Esophagus squamous epithelium (tissue), 5 donors: ENCODE results near the gene SPDEF. TPM values are rescaled to one million over a fixed set of nuclear protein-coding genes. Genes with fewer than 3 reads are reported as not detected.
A peak's percentile ranks its signal among the peaks of the same experiment; 100 is the strongest.

Experiments used
- DNase-seq: peaks from one replicate; lab custom pipeline; 2025; lab: John Stamatoyannopoulos, UW
- H3K27ac ChIP-seq, 4 donors: fragments of 200-600 bp; sonication (generic); one replicate each; pipeline ENCODE4 v1.5.1; 2016 to 2019; ENCODE audit warnings: mild to moderate bottlenecking in 1 of 4
- H3K27me3 ChIP-seq, 4 donors: fragments of 200-600 bp; sonication (generic); 1 replicate in 3 of 4; 2 replicates in 1 of 4; pipeline versions ENCODE4 v1.5.1 to v1.6.0; 2017 to 2021; ENCODE audit warnings: antibody characterized with exemption in 1 of 4
- H3K36me3 ChIP-seq, 3 donors: fragments of 200-600 bp; sonication (generic); one replicate each; pipeline ENCODE4 v1.5.1; 2016 to 2019
- H3K4me1 ChIP-seq, 3 donors: fragments of 200-600 bp; sonication (generic); one replicate each; pipeline ENCODE4 v1.5.1; 2017 to 2019
- H3K4me3 ChIP-seq, 4 donors: fragments of 200-600 bp; sonication (generic); 1 replicate in 3 of 4; 2 replicates in 1 of 4; pipeline ENCODE4 v1.5.1; 2016 to 2019; ENCODE audit warnings: mild to moderate bottlenecking in 2 of 4, moderate library complexity in 1 of 4
- H3K9me3 ChIP-seq, 3 donors: fragments of 200-600 bp; sonication (generic); one replicate each; pipeline ENCODE4 v1.5.1; 2016 to 2019
- CTCF ChIP-seq, 6 experiments: fragments of 450-650 bp in 4 of 6; fragments of 200-600 bp in 2 of 6; sonication (generic) in 2 of 6; IDR thresholded peaks; one replicate each; pipeline ENCODE4 v1.5.1; 2016 to 2019; ENCODE audit warnings: antibody characterized with exemption in 6 of 6, mild to moderate bottlenecking in 4 of 6, moderate library complexity in 4 of 6
- POLR2A ChIP-seq, 4 donors: fragments of 450-650 bp; IDR thresholded peaks; one replicate each; pipeline ENCODE4 v1.6.1; 2017; ENCODE audit warnings: antibody characterized with exemption in 4 of 4, mild to moderate bottlenecking in 4 of 4, moderate library complexity in 3 of 4
- WGBS, 2 donors: methylation state at CpG; one replicate each; pipeline ENCODE4 v1.1.5; 2018; 5-methylcytosine and 5-hydroxymethylcytosine counted together
- intact Hi-C: fragments of 100-400 bp; cut with DNase I; formaldehyde crosslinking; loops from one replicate; pipeline ENCODE4 v1.15.0; 2022
- total RNA-seq, 4 donors: library from RNA; depleted of rRNA; stranded (reverse); fragments of >200 nt; gene quantifications; one replicate each; pipeline ENCODE4 v1.1.0, GENCODE V29; 2016
- donor health status: DM: yes; HTN: yes; CAD: no.

Gene SPDEF
- total RNA-seq, 4 donors from 2014 or later = 0.79 TPM; not detected in 3

DNA sequence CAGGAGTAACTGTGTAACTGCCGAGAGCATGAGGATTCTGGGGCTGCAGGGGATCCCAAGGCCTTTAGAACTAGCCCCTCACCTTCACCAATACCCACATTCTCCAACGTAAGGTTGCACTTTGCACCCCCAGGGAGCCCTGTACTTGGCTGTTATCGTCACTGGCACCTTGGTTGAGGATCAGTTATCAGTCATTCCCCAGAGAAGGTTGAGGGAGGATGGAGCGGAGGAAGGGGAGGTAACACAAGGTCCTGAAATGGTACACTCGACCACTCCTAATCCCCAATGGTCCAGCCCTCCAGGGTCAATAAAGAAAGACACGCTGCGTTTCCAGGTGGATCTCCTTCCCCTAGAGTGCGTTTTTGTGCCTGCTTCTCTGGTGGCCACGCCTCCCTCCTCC lies 1.1 kb upstream of the SPDEF start:
- intact Hi-C loops = no loop called here
- H3K36me3 ChIP-seq = no peaks in the 10 kb centered on the region
- 83 to 84% methylated on average over 8 of the region's 9 CpGs for WGBS, 2 donors
- H3K4me1 ChIP-seq = peaks cover 0 to 4% (median 0%) of the 10 kb centered on the region in 3 donors
- no peak overlapping the region for H3K27ac ChIP-seq
- peaks cover 0 to under 1% (median 0%) of the 10 kb centered on the region in 4 donors for H3K27me3 ChIP-seq
- no peak for DNase-seq
- no peak for TF ChIP-seq POLR2A (IDR thresholded peaks at IDR 0.05)
- no peak for TF ChIP-seq CTCF (IDR thresholded peaks at IDR 0.05)
- H3K4me3 ChIP-seq = no peak overlapping the region
- H3K9me3 ChIP-seq = peaks cover 0 to 9% (median 7%) of the 10 kb centered on the region in 3 donors

DNA sequence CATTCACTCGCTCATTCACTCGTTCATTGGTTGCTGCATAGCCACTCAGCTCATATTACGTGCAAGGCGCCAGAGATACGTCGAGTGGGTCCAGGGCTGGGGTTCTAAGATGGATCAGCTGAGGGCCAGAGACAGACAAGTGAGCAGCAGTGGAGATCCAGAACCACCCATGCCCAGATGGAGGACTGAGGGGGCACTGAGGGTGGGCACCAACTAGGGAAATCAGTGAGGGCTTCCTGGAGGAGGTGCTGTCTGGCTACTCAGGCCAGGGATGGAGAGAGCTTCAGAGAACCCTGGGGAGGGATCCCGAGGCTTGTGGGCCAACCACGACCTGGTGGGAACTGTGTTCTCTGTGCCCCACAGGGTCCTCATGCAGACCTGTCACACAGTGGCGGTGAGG lies 364 bp upstream of the SPDEF start:
- peaks cover 0 to 4% (median 0%) of the 10 kb centered on the region in 3 donors for H3K4me1 ChIP-seq
- DNase-seq = no peak
- peaks cover 0 to 9% (median 7%) of the 10 kb centered on the region in 3 donors for H3K9me3 ChIP-seq
- no peaks in the 10 kb centered on the region for H3K36me3 ChIP-seq
- WGBS, 2 donors = 77 to 86% methylated on average over 3 to 6 of the region's 9 CpGs
- TF ChIP-seq POLR2A (IDR thresholded peaks at IDR 0.05) = no peak
- no peak for TF ChIP-seq CTCF (IDR thresholded peaks at IDR 0.05)
- intact Hi-C loops = no loop called here
- H3K27ac ChIP-seq = no peak overlapping the region
- H3K27me3 ChIP-seq = peaks cover 0 to 8% (median 0%) of the 10 kb centered on the region in 4 donors
- H3K4me3 ChIP-seq = no peak overlapping the region

DNA sequence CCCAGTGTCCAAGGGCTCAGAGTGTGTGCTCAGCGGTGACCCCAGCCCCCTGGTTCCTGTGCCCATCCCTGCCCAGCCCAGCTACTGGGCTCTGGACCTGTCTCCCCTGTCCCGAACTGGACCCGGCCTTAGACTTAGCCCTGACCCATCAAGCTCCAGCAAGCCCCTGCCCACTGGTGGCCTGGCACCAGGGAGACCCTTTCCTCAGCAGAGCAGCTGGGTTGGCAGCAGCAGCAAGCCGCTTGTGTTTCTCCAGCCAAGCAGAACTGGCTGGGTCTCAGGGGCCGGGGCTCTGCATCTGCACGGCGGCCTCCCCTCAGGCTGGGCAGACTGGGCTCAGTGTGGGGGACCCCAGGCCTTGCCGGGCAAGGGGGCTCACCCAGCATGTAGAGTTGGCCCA lies 801 bp downstream of the SPDEF start:
- no peak for TF ChIP-seq POLR2A (IDR thresholded peaks at IDR 0.05)
- TF ChIP-seq CTCF (IDR thresholded peaks at IDR 0.05) = no peak
- Histone ChIP-seq H3K36me3 (no peaks in the 10 kb centered on the region), H3K9me3 (peaks cover 0 to 9% (median 7%) of the 10 kb centered on the region in 3 donors), H3K4me3 (peak overlapping the region in 1 of 4 donors; percentile 10), H3K4me1 (peaks cover 0 to 4% (median 0%) of the 10 kb centered on the region in 3 donors), H3K27ac (no peak overlapping the region), H3K27me3 (peaks cover 0 to 8% (median 0%) of the 10 kb centered on the region in 4 donors)
- WGBS, 2 donors = 80% methylated on average over 1 of the region's 8 CpGs; no CpG with 5 or more reads in 1 of the 2 donors
- DNase-seq = no peak
- intact Hi-C loops = no loop called here

GRCh38 chr6:34555007-34555322 lies 1.2 kb downstream of the SPDEF start:
- Histone ChIP-seq H3K9me3 (peaks cover 0 to 9% (median 7%) of the 10 kb centered on the region in 3 donors), H3K36me3 (no peaks in the 10 kb centered on the region), H3K4me1 (peaks cover 0 to 4% (median 0%) of the 10 kb centered on the region in 3 donors), H3K27me3 (peaks cover 0 to 8% (median 0%) of the 10 kb centered on the region in 4 donors), H3K27ac (no peak overlapping the region), H3K4me3 (peak overlapping the region in 1 of 4 donors; percentile 10)
- intact Hi-C loops = no loop called here
- no peak for TF ChIP-seq CTCF (IDR thresholded peaks at IDR 0.05)
- TF ChIP-seq POLR2A (IDR thresholded peaks at IDR 0.05) = no peak
- DNase-seq = no peak
- 73 to 91% methylated on average over 11 of the region's 11 CpGs for WGBS, 2 donors

DNA sequence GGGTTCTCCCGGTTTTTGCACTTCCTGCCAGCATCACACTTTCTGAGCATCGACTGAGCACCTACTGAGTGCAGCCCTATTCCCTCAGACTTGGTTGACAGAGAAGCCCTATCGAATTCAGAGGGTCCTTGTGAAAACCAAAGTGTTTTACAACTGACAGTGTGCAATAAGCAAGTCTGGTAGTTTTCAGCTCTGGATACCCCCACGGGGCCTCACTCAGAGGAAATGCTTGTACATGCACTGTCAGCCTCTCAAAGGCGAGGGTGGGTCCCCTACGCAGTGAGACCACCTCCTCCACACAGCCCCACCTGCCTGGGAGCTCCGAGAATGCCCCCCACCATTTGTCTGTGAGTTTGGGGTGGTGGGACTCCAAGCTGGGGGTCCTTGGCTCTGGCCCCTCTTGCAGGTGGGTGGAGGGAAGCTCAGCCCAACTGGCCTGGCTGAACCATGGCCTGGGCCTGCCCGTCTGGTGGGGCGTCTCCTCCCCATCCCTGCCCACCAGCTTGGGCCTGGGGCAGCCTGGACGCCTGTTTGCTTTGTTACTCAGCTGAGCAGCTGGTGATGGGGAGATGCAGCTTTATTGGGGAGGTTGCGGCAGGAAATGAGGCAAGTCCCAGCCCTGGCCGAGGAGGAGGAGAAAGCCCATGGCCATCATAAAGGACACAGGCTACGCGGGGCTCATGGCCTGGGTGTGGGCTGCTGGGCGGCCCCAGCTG lies 1.7 kb downstream of the SPDEF start:
- no peak for DNase-seq
- peaks cover 0 to 9% (median 7%) of the 10 kb centered on the region in 3 donors for H3K9me3 ChIP-seq
- no peak overlapping the region for H3K27ac ChIP-seq
- peaks cover 0 to 8% (median 0%) of the 10 kb centered on the region in 4 donors for H3K27me3 ChIP-seq
- WGBS, 2 donors = 17 to 45% methylated on average over 4 to 6 of the region's 15 CpGs
- peaks cover 0 to 4% (median 0%) of the 10 kb centered on the region in 3 donors for H3K4me1 ChIP-seq
- TF ChIP-seq POLR2A (IDR thresholded peaks at IDR 0.05) = no peak
- no peak for TF ChIP-seq CTCF (IDR thresholded peaks at IDR 0.05)
- no peaks in the 10 kb centered on the region for H3K36me3 ChIP-seq
- H3K4me3 ChIP-seq = peak overlapping the region in 1 of 4 donors; percentile 10
- intact Hi-C loops = no loop called here
